RWPE2 (cell line): Measurements from ENCODE around the gene LDB1.

Experiments used
- ATAC-seq: fragments of 200-7000 bp; cut with Tn5 transposase; 3 replicates; pipeline ENCODE4 v1.9.1; 2021; ENCODE audit warnings: low read depth
- DNase-seq: peaks from one replicate; pipeline ENCODE4 v3.0.0-alpha.2; 2020; ENCODE audit warnings: low spot score
- H3K27ac ChIP-seq: fragments of 450-650 bp; 2 replicates; pipeline ENCODE4 v1.5.1; 2017; ENCODE audit warnings: mild to moderate bottlenecking; ENCODE audit not compliant: poor library complexity, severe bottlenecking
- H3K27me3 ChIP-seq: fragments of 250-450 bp; sonication (Bioruptor Pico); 2 replicates; pipeline ENCODE4 v1.5.1; 2021; ENCODE audit warnings: mild to moderate bottlenecking, moderate library complexity; ENCODE audit not compliant: insufficient read depth, poor library complexity, severe bottlenecking
- H3K36me3 ChIP-seq: fragments of 250-450 bp; sonication (Bioruptor Pico); 2 replicates; pipeline ENCODE4 v1.5.1; 2020; ENCODE audit warnings: low read depth, mild to moderate bottlenecking, moderate library complexity
- H3K4me1 ChIP-seq: fragments of 250-450 bp; sonication (Bioruptor Pico); 2 replicates; pipeline ENCODE4 v1.5.1; 2021; ENCODE audit warnings: mild to moderate bottlenecking, moderate library complexity; ENCODE audit not compliant: insufficient read depth, poor library complexity, severe bottlenecking
- H3K4me3 ChIP-seq: fragments of 250-450 bp; sonication (Bioruptor Pico); 2 replicates; pipeline ENCODE4 v1.5.1; 2021; ENCODE audit warnings: mild to moderate bottlenecking, moderate library complexity; ENCODE audit not compliant: severe bottlenecking
- H3K9me3 ChIP-seq: fragments of 250-450 bp; sonication (Bioruptor Pico); 2 replicates; pipeline ENCODE4 v1.5.1; 2021; ENCODE audit warnings: mild to moderate bottlenecking, moderate library complexity; ENCODE audit not compliant: severe bottlenecking
- TF ChIP-seq, protein P1 (sequence below): fragments of 450-650 bp; IDR thresholded peaks from one replicate; pipeline ENCODE4 v1.5.1; 2017; ENCODE audit warnings: mild to moderate bottlenecking, moderate library complexity; ENCODE audit not compliant: poor library complexity, severe bottlenecking

The LDB1 gene

DNA sequence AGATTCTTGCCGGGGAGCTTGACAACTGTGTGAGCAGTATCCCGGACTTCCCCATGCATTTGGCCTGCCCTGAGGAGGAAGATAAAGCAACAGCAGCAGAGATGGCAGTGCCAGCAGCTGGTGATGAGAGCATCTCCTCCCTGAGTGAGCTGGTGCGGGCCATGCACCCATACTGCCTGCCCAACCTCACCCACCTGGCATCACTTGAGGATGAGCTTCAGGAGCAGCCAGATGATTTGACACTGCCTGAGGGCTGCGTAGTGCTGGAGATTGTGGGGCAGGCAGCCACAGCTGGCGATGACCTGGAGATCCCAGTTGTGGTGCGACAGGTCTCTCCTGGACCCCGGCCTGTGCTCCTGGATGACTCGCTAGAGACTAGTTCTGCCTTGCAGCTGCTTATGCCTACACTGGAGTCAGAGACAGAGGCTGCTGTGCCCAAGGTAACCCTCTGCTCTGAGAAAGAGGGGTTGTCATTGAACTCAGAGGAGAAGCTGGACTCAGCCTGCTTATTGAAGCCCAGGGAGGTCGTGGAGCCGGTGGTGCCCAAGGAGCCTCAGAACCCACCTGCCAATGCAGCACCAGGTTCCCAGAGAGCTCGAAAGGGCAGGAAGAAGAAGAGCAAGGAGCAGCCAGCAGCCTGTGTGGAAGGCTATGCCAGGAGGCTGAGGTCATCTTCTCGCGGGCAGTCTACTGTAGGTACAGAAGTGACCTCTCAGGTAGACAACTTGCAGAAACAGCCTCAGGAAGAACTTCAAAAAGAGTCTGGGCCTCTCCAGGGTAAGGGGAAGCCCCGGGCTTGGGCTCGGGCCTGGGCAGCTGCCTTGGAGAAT is 19.3 kb upstream of the LDB1 start:
- TF ChIP-seq, protein P1, sequence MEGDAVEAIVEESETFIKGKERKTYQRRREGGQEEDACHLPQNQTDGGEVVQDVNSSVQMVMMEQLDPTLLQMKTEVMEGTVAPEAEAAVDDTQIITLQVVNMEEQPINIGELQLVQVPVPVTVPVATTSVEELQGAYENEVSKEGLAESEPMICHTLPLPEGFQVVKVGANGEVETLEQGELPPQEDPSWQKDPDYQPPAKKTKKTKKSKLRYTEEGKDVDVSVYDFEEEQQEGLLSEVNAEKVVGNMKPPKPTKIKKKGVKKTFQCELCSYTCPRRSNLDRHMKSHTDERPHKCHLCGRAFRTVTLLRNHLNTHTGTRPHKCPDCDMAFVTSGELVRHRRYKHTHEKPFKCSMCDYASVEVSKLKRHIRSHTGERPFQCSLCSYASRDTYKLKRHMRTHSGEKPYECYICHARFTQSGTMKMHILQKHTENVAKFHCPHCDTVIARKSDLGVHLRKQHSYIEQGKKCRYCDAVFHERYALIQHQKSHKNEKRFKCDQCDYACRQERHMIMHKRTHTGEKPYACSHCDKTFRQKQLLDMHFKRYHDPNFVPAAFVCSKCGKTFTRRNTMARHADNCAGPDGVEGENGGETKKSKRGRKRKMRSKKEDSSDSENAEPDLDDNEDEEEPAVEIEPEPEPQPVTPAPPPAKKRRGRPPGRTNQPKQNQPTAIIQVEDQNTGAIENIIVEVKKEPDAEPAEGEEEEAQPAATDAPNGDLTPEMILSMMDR: no peak
- no peaks in the 10 kb centered on the region for H3K27me3 ChIP-seq

DNA sequence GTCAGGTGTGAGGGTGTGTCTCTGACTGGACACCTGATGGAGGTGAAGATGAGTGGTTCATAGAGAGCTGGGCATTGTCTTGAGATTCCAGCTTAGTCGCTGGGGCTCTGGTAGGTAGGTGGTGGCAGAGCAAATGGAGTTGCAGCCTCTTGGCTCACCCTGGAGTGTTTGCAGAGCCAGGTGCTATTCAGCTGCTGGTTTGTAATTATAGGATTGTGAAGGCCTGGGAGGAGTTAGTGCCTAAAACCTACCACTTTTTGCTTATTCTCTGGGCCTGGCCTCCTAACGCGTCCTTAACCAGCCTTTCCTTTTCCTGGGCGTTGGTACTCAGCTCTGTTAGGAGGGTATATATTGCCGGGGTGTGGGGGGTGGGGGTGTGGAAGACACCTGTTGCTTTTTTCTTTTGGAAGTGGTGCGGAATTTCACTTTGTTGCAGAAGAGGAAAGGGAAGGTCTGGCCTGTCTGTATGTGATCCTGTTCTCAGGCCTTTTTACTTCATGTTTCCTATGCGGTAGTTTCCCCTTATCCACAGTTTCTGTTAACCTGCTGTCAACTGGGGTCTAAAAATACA is 15.9 kb upstream of the LDB1 start:
- DNase-seq: no peak
- ATAC-seq: no peak
- Histone ChIP-seq H3K9me3 (no peaks in the 10 kb centered on the region), H3K27ac (no peak overlapping the region), H3K36me3 (peaks cover 58% of the 10 kb centered on the region), H3K4me3 (no peak overlapping the region), H3K27me3 (no peaks in the 10 kb centered on the region), H3K4me1 (peaks cover 27% of the 10 kb centered on the region)
- TF ChIP-seq, protein P1: no peak

More for the DNA sequence above, 19.3 kb upstream of the LDB1 start:
- H3K27ac ChIP-seq: no peak overlapping the region
- no peak for DNase-seq
- peaks cover 88% of the 10 kb centered on the region for H3K36me3 ChIP-seq
- H3K9me3 ChIP-seq: no peaks in the 10 kb centered on the region
- H3K4me3 ChIP-seq: no peak overlapping the region
- no peak for ATAC-seq
- peaks cover 15% of the 10 kb centered on the region for H3K4me1 ChIP-seq

DNA sequence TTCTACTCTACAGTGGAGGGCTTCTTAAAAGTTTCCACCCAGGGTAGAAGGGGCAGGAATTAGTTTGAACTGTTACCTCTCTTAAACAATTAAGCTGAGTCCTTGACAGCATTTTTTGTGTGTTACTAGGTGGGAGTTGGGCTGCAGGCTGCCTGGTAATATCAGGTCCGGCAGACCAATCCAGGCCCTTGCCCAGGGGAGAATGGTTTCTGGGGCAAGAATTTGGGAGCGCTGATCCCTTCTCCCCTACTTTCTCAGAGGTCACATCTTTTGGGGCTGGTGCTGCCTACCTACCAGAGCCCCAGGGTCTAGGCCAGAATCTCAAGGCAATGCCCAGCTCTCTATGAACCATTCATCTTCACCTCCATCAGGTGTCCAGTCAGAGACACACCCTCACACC is 14.2 kb upstream of the LDB1 start:
- peak overlapping the region; percentile 84 for H3K4me3 ChIP-seq
- H3K4me1 ChIP-seq: peaks cover 27% of the 10 kb centered on the region
- ATAC-seq: no peak
- DNase-seq: no peak
- peak overlapping the region; percentile 90 for H3K27ac ChIP-seq
- H3K36me3 ChIP-seq: peaks cover 41% of the 10 kb centered on the region
- TF ChIP-seq, protein P1: no peak
- H3K9me3 ChIP-seq: no peaks in the 10 kb centered on the region
- no peaks in the 10 kb centered on the region for H3K27me3 ChIP-seq

DNA sequence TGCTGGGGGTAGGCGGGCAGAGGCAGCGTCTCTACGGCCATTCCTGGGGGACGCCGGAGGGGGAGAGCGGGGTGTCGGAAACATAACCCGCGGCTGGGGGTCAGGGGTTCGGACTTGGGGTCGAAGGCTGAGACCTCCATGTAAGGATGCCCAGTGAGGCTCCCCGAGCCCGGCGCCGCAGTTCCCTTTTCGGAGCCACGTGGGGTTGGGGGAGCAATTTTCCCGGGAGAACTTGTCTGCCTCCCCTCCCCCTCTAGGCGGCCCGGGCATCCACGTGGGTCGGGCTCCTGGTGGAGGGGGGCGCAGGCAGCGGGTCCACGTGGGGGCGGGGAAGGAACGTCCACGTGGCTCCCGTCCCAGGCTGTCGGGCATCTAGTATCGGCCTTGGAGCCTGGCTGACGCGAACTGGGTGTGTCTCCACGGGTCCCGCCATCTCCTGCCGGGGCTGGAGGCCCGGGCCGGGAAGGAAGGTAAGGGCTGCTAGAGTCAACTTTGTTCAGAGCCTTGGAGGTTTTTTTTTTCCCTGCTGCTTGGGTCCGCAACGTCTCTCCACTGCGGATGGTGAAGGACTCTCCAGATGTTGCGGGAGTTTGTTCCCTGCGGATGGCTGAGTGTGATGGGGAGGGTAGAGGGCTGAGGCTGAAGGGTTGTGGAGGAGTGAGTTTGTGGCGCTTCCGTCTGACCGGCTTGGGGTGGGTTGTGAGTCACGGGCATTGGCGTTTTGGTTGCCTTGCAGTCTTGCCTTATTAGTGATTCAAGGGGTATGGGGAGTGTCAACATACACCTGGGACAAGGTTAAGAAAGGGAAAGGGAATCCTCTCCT is 13.4 kb upstream of the LDB1 start:
- Histone ChIP-seq H3K9me3 (no peaks in the 10 kb centered on the region), H3K27me3 (no peaks in the 10 kb centered on the region), H3K4me1 (peaks cover 27% of the 10 kb centered on the region), H3K27ac (peak overlapping the region; percentile 90), H3K36me3 (peaks cover 33% of the 10 kb centered on the region), H3K4me3 (peak overlapping the region; percentile 84)
- DNase-seq (peak; percentile 83), ATAC-seq (peak; percentile 61)
- TF ChIP-seq, protein P1: no peak
